HEK293T (cell line): ENCODE data around the gene NECTIN1.

Experiments used
- ARNT ChIP-seq: fragments of 450-650 bp; IDR thresholded peaks from 2 replicates; pipeline ENCODE4 v1.6.1; 2017; ENCODE audit warnings: mild to moderate bottlenecking
- BHLHE40 ChIP-seq: fragments of 450-650 bp; IDR thresholded peaks from 2 replicates; pipeline ENCODE4 v1.6.1; 2016; ENCODE audit warnings: mild to moderate bottlenecking, moderate library complexity, borderline replicate concordance
- CTBP1 ChIP-seq: fragments of 450-650 bp; IDR thresholded peaks from 2 replicates; pipeline ENCODE4 v1.6.1; 2016; ENCODE audit warnings: borderline replicate concordance
- ELF4 ChIP-seq: fragments of 450-650 bp; IDR thresholded peaks from 2 replicates; pipeline ENCODE4 v1.6.1; 2017; ENCODE audit warnings: antibody characterized with exemption
- FOXA1 ChIP-seq: fragments of 450-650 bp; IDR thresholded peaks from 2 replicates; pipeline ENCODE4 v1.6.1; 2016; ENCODE audit warnings: mild to moderate bottlenecking
- FOXM1 ChIP-seq: fragments of 450-650 bp; IDR thresholded peaks from 2 replicates; pipeline ENCODE4 v1.6.1; 2017; ENCODE audit warnings: mild to moderate bottlenecking, borderline replicate concordance
- HDGF ChIP-seq: fragments of 450-650 bp; IDR thresholded peaks from 2 replicates; pipeline ENCODE4 v1.6.1; 2017; ENCODE audit warnings: antibody characterized with exemption, borderline replicate concordance
- NFRKB ChIP-seq: fragments of 450-650 bp; IDR thresholded peaks from 2 replicates; pipeline ENCODE4 v1.6.1; 2016; ENCODE audit warnings: mild to moderate bottlenecking, moderate library complexity
- SP1 ChIP-seq: fragments of 450-650 bp; IDR thresholded peaks from 2 replicates; pipeline ENCODE4 v1.6.1; 2017
- SUZ12 ChIP-seq: fragments of 450-650 bp; IDR thresholded peaks from 2 replicates; pipeline ENCODE4 v1.6.1; 2016; ENCODE audit warnings: mild to moderate bottlenecking
- TF ChIP-seq, protein P1 (sequence below): fragments of 450-650 bp; IDR thresholded peaks from 2 replicates; pipeline ENCODE4 v1.6.1; 2016

- no peak for TF ChIP-seq BHLHE40
- TF ChIP-seq, protein P1, sequence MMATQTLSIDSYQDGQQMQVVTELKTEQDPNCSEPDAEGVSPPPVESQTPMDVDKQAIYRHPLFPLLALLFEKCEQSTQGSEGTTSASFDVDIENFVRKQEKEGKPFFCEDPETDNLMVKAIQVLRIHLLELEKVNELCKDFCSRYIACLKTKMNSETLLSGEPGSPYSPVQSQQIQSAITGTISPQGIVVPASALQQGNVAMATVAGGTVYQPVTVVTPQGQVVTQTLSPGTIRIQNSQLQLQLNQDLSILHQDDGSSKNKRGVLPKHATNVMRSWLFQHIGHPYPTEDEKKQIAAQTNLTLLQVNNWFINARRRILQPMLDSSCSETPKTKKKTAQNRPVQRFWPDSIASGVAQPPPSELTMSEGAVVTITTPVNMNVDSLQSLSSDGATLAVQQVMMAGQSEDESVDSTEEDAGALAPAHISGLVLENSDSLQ: no peak
- TF ChIP-seq FOXM1: no peak
- no peak for TF ChIP-seq FOXA1
- TF ChIP-seq NFRKB: no peak
- TF ChIP-seq HDGF: no peak
- TF ChIP-seq ELF4: no peak
- no peak for TF ChIP-seq CTBP1
- TF ChIP-seq ARNT: no peak
- no peak for TF ChIP-seq SUZ12
- TF ChIP-seq SP1: no peak
Measured at GRCh38 chr11:119652907-119653659, 75.9 kb downstream of the NECTIN1 start.
